CD4-positive, alpha-beta T cell (primary cell): ENCODE data around the gene RGN. TPM values are rescaled to one million over a fixed set of nuclear protein-coding genes. Genes with fewer than 3 reads are reported as not detected.
A peak's percentile ranks its signal among the peaks of the same experiment; 100 is the strongest.

ENCODE experiments used
- ATAC-seq: fragments of 200-7000 bp; cut with Tn5 transposase; one replicate; pipeline ENCODE4 v1.10.0; 2022; ENCODE audit warnings: mild to moderate bottlenecking; ENCODE audit not compliant: poor library complexity
- CTCF ChIA-PET: fragments of 350-600 bp; sonication (Branson Sonifier 250); formaldehyde crosslinking; loops from one replicate; lab custom pipeline; 2021; ENCODE audit warnings: antibody characterized with exemption, inconsistent platforms; lab: Charles Lee
- POLR2A ChIA-PET: fragments of 350-600 bp; sonication (Branson Sonifier 250); formaldehyde crosslinking; loops from one replicate; lab custom pipeline; 2021; ENCODE audit warnings: antibody characterized with exemption, inconsistent platforms; lab: Charles Lee
- DNase-seq, 14 experiments: peaks; one replicate each; pipeline ENCODE4 v3.0.0-alpha.2; 2013 to 2020; ENCODE audit warnings: mixed read lengths in 2 of 14
- H3K27ac ChIP-seq, 2 donors: one replicate each; pipeline versions ENCODE4 v1.5.1 to v1.7.0; 2013; ENCODE audit warnings: low read length in 2 of 2, low read depth in 1 of 2, mild to moderate bottlenecking in 1 of 2
- H3K27me3 ChIP-seq, 2 experiments: 1 replicate in 1 of 2; 2 replicates in 1 of 2; pipeline versions ENCODE4 v1.6.1 to v1.7.0; 2013; ENCODE audit warnings: low read length in 2 of 2, control low read depth in 1 of 2, mild to moderate bottlenecking in 1 of 2, moderate library complexity in 1 of 2; ENCODE audit not compliant: insufficient read depth in 2 of 2, control insufficient read depth in 1 of 2
- H3K36me3 ChIP-seq: one replicate; pipeline ENCODE4 v1.6.1; 2013; ENCODE audit warnings: low read length, control low read depth; ENCODE audit not compliant: insufficient read depth
- H3K4me1 ChIP-seq: one replicate; pipeline ENCODE4 v1.6.1; 2013; ENCODE audit warnings: low read length, control low read depth; ENCODE audit not compliant: insufficient read depth
- H3K4me3 ChIP-seq: one replicate; pipeline ENCODE4 v1.5.1; 2013; ENCODE audit warnings: mild to moderate bottlenecking, low read length, moderate library complexity
- H3K9me3 ChIP-seq, 2 experiments: 1 replicate in 1 of 2; 2 replicates in 1 of 2; pipeline versions ENCODE4 v1.6.1 to v1.7.0; 2013; ENCODE audit warnings: low read length in 2 of 2, mild to moderate bottlenecking in 2 of 2, control low read depth in 1 of 2, moderate library complexity in 1 of 2; ENCODE audit not compliant: control insufficient read depth in 1 of 2, insufficient read depth in 1 of 2
- H3K27ac Mint-ChIP-seq: one replicate; pipeline ENCODE4 v1.8.0; 2020; ENCODE audit warnings: mixed read lengths
- H3K27me3 Mint-ChIP-seq: one replicate; pipeline ENCODE4 v1.8.0; 2021; ENCODE audit warnings: mixed read lengths
- H3K36me3 Mint-ChIP-seq: one replicate; pipeline ENCODE4 v1.8.0; 2021; ENCODE audit warnings: low read depth, mixed read lengths
- H3K4me1 Mint-ChIP-seq: one replicate; pipeline ENCODE4 v1.8.0; 2021; ENCODE audit warnings: low read depth, mixed read lengths
- H3K4me3 Mint-ChIP-seq: one replicate; pipeline ENCODE4 v1.8.0; 2020; ENCODE audit warnings: mild to moderate bottlenecking, mixed read lengths
- H3K9me3 Mint-ChIP-seq: one replicate; pipeline ENCODE4 v1.8.0; 2020; ENCODE audit warnings: mixed read lengths
- CTCF ChIP-seq: fragments of 200-600 bp; IDR thresholded peaks from one replicate; pipeline ENCODE4 v1.8.0; 2022; ENCODE audit warnings: antibody characterized with exemption, mild to moderate bottlenecking
- intact Hi-C, 2 experiments: fragments of 100-400 bp; cut with DNase I in 1 of 2; cut with micrococcal nuclease in 1 of 2; formaldehyde crosslinking; loops; one replicate each; pipeline versions ENCODE4 v1.15.1 to v1.9.0; 2023 to 2025; cut with DNase I, micrococcal nuclease
- total RNA-seq, 174 experiments: library from RNA in 2 of 174; stranded (reverse) in 2 of 174; gene quantifications; one replicate each; pipeline ENCODE4 v1.2.3 and lab custom pipeline; 2021 to 2026

Gene RGN
- total RNA-seq, 2 experiments from 2014 or later: not detected

GRCh38 chrX:47093248-47093647 is 15.0 kb downstream of the RGN start:
- Mint-ChIP-seq H3K27me3 (no peaks in the 10 kb centered on the region), H3K4me3 (no peak overlapping the region), H3K9me3 (no peaks in the 10 kb centered on the region), H3K27ac (no peak overlapping the region), H3K36me3 (no peaks in the 10 kb centered on the region), H3K4me1 (peaks cover 16% of the 10 kb centered on the region)
- Histone ChIP-seq H3K4me3 (no peak overlapping the region), H3K27me3 (no peaks in the 10 kb centered on the region), H3K9me3 (no peaks in the 10 kb centered on the region), H3K4me1 (no peaks in the 10 kb centered on the region), H3K27ac (no peak overlapping the region), H3K36me3 (no peaks in the 10 kb centered on the region)
- POLR2A ChIA-PET: interaction anchor here (1.0 kb wide), 1 partner anchor 333 kb away, joined by 4 read pairs; no protein-coding TSS in a partner anchor
- intact Hi-C loops: loop anchor here (5.0 to 10.0 kb wide), 2 partner anchors 188 to 336 kb away; partner anchors contain the start of gene SLC9A7 (in 1 of the 2)
- TF ChIP-seq CTCF: peak; percentile 39
- CTCF ChIA-PET: interaction anchor here (1.2 kb wide), 1 partner anchor 14 kb away, joined by 3 read pairs; no protein-coding TSS in a partner anchor
- ATAC-seq (no peak), DNase-seq (peak in 4 of 14 experiments; percentile 7 to 35 (median 22))

- Mint-ChIP-seq H3K27ac (no peak overlapping the region), H3K4me1 (peaks cover 16% of the 10 kb centered on the region), H3K4me3 (no peak overlapping the region), H3K36me3 (no peaks in the 10 kb centered on the region), H3K9me3 (no peaks in the 10 kb centered on the region), H3K27me3 (no peaks in the 10 kb centered on the region)
- Histone ChIP-seq H3K4me3 (no peak overlapping the region), H3K27ac (no peak overlapping the region), H3K4me1 (no peaks in the 10 kb centered on the region), H3K27me3 (no peaks in the 10 kb centered on the region), H3K9me3 (no peaks in the 10 kb centered on the region), H3K36me3 (no peaks in the 10 kb centered on the region)
- ChIA-PET CTCF (interaction anchor here (1.2 kb wide), 1 partner anchor 14 kb away, joined by 3 read pairs; no protein-coding TSS in a partner anchor), POLR2A (interaction anchor here (1.0 kb wide), 1 partner anchor 334 kb away, joined by 4 read pairs; no protein-coding TSS in a partner anchor)
- no peak for DNase-seq
- TF ChIP-seq CTCF: no peak
- intact Hi-C loops: loop anchor here (5.0 to 10.0 kb wide), 2 partner anchors 189 to 337 kb away; partner anchors contain the start of gene SLC9A7 (in 1 of the 2)
- ATAC-seq: no peak
Observed at GRCh38 chrX:47093860-47094259, 15.6 kb downstream of the RGN start.

- Histone ChIP-seq H3K27ac (no peak overlapping the region), H3K9me3 (no peaks in the 10 kb centered on the region), H3K36me3 (no peaks in the 10 kb centered on the region), H3K4me1 (no peaks in the 10 kb centered on the region), H3K4me3 (no peak overlapping the region), H3K27me3 (no peaks in the 10 kb centered on the region)
- intact Hi-C loops: loop anchor here in 1 of 2 experiments (10.0 kb wide), 1 partner anchor 192 kb away; no protein-coding TSS in a partner anchor
- H3K36me3 Mint-ChIP-seq: no peaks in the 10 kb centered on the region
- no peak for DNase-seq
- no peak for TF ChIP-seq CTCF
- H3K9me3 Mint-ChIP-seq: no peaks in the 10 kb centered on the region
- no peaks in the 10 kb centered on the region for H3K27me3 Mint-ChIP-seq
- POLR2A ChIA-PET: no interaction called here
- peaks cover 4% of the 10 kb centered on the region for H3K4me1 Mint-ChIP-seq
- CTCF ChIA-PET: no interaction called here
- no peak overlapping the region for H3K27ac Mint-ChIP-seq
- no peak overlapping the region for H3K4me3 Mint-ChIP-seq
- no peak for ATAC-seq
Observed at GRCh38 chrX:47097018-47097417, 18.8 kb downstream of the RGN start.
